ENCODE measurements around the gene ADAMTS17.

GRCh38 chr15:100160953-100161352 lies 180.8 kb downstream of the ADAMTS17 start:
- TF ChIP-seq CTCF (IDR thresholded peaks at IDR 0.05) = no peak
- no peak for TF ChIP-seq EZH2 (IDR thresholded peaks at IDR 0.05)
- TF ChIP-seq EZH2phosphoT487 (IDR thresholded peaks at IDR 0.05) = no peak

Data from neural progenitor cell (in vitro differentiated cells).